A673 (cell line): ENCODE data around the gene HNF1A.

Experiments used
- CTCF ChIP-seq: fragments of 300-800, 200-600 bp; sonication (generic); conservative IDR thresholded peaks from 2 replicates; pipeline ENCODE4 v1.5.1; 2017; ENCODE audit warnings: low read depth, mild to moderate bottlenecking, antibody characterized with exemption, low read length, moderate library complexity, mixed read lengths
- EZH2 ChIP-seq: fragments of 200-600 bp; sonication (generic); IDR thresholded peaks from 2 replicates; pipeline ENCODE4 v1.6.1; 2017; ENCODE audit warnings: borderline replicate concordance, low read depth, mild to moderate bottlenecking, mixed read lengths, antibody characterized with exemption, low read length; ENCODE audit not compliant: poor library complexity, severe bottlenecking

GRCh38 chr12:120984351-120984898, 6.1 kb downstream of the HNF1A start:
- no peak for TF ChIP-seq CTCF
- no peak for TF ChIP-seq EZH2
